Stimulated activated CD4-positive, alpha-beta T cell treated with anti-CD3 and anti-CD28 coated beads, Interleukin-2, amount 100 ng/mL, for 24 hours (primary cell): ENCODE results near the gene PYY.
"Not testable (repeated sequence)": the region's sequence is repeated elsewhere in the genome, so short reads cannot be mapped to it uniquely, and the experiment has no call there.

ENCODE experiments used
- DNase-seq, 2 donors: peaks; one replicate each; pipeline ENCODE4 v3.0.0-alpha.2; 2020

PYY gene

GRCh38 chr17:43953746-43954145, at the start of gene PYY:
PYY (minus strand) TSS chr17:43953940; CDS start chr17:43953483, 457 bp downstream.
- no peak for DNase-seq

DNA sequence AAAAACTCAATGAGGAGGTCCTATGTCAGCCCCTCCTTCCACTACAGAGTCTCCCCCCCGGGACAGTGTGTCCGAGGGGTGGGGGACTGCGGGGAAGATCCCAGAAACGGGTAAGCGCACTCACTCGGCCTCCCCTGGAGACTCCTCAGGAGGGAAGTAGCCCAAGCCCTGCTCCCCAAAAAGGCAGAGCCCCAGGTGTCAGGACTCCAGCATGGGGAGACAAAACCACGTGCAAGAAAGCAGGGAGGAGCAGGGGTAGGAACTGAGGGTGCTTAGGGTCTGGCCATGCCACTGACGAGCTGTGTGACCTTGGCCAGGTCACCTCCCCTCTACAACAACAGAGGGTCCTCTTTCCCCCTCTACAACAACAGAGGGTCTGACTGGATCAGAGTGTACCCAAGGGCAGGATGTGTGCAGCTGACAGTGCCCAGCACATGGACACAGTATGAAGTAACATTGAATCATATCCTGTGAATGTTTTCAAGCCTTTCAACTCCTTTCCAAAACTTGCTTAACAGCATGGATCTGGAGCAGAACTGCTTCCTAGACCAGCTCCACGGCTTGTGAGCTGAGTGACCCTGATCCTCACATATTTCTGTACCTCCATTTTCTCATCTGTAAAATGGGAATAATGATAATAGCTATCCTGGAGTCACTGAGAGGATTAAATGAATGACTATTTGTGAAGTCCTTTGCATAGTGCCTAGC, 48.6 kb upstream of the PYY start:
- DNase-seq: no peak

DNA sequence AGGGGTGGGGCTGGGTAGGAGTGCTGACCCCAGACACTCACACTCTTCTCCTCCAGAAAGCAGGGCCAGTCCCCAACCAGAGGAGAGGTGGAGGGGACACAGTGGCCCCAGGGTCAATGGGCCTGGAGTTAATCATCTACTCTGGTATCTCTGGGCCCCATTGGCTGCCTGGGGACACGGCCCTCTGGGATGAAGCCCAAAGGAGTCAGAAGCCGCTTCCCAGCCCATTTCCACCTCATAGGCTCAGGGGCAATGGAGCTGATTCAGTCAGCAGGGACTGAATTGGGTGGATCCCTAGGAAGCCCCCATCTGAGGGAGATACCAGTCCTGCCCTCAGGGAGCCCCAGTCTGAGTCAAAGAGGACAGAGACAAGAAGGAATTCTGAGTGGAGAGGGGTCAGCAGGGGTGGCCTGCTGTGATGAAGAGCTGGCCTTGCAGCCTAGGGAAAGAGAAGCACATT, 47.8 kb upstream of the PYY start:
- no peak for DNase-seq

DNA sequence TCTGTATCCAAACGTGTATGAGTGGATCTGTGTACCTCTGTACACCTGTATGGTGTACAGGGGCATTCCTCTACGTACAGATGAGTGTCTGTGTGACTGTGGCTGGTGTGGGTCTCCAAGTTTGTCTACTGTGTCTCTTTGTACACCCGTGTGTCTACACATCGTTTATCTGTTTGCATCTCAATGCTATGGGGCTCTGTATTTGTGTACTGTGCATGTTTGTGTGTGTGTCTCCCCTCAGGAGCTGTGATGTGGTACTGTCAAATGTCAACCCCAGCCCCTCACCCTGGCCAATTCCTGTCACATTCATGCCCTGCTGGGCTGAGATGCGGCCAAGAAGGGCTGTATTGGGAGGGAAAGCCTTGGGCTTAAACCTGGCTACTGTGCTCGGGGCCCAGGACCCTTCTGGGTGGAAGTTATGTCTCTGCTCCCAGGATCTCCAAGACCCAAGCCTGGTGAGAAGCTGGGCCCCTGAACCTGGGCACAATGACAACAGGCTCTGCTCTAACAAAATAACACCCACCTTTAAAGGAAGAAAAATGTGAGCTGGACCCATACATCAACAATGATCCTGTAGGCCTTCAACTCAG, 47.2 kb upstream of the PYY start:
- no peak for DNase-seq

- no peak for DNase-seq
Observed at GRCh38 chr17:44000141-44000860, 46.6 kb upstream of the PYY start.

DNA sequence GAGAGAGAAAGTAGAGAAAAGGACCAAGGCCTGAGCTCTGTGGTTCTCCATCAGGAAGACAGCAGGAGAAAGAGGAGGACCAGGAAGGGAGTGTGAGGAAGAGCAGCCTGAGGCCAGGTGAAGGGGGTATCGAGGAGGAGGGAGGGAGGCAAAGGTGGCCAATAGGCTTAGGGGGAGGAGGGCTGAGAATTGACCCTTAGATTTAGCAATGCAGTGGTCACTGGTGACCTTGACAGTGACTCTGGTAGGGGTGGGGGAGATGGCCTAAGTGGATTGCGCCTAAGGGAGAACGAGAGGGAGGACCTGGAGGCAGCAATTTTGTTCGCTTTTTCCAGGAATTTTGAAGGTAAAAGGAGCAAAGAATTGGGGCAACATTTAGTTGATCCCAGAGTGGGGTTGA, 45.3 kb upstream of the PYY start:
- DNase-seq: no peak

DNA sequence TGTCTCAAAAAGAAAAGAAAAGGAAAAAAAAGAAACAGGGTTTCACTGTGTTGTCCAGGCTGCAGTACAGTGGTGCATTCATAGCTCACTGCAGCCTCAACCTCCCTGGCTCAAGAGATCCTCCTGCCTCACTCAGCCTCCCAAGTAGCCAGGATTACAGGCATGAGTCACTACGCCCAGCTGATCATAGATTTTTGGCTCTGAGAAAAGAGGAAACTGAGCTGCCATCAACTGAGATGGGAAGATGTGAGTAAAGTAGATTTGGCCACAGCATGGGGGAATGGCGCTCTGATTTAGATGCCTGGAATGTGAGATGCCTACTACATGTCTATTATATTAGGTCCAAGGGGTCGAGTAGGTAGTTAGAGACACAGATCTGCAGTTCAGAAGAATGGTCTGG, 44.8 kb upstream of the PYY start:
- no peak for DNase-seq

DNA sequence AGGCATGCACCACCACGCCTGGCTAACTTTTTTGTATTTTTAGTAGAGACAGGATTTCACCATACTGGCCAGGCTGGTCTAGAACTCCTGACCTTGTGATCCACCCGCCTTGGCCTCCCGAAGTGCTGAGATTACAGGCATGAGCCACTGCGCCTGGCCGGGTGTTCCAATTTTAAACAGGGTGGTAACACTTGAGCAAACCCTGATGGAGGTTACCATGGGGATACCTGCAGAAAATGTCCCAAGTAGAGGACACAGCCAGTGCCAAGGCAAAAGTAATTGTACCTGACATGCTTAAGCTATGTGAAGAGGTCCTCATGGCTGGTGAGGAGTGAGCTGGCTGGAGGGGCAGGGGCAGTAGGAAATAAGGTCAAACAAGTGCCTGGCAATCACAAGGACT, 43.4 kb upstream of the PYY start:
- not testable (repeated sequence) for DNase-seq

DNA sequence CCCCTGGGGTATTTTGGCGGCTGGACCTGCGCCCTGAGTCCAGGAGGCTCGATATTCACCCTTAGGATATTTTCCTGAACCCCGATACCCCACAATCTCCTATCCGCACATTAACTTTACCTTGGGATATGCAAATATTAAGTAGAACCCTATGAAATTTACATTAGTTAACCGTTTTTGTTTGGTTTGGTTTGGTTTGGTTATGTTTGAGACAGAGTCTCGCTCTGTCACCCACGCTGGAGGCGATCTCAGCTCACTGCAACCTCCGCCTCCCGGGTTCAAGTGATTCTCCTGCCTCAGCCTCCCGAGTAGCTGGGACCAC, 41.4 kb upstream of the PYY start:
- no peak for DNase-seq

GRCh38 chr17:43994272-43995149, 40.8 kb upstream of the PYY start:
- peak; percentile 74 to 80 for DNase-seq

DNA sequence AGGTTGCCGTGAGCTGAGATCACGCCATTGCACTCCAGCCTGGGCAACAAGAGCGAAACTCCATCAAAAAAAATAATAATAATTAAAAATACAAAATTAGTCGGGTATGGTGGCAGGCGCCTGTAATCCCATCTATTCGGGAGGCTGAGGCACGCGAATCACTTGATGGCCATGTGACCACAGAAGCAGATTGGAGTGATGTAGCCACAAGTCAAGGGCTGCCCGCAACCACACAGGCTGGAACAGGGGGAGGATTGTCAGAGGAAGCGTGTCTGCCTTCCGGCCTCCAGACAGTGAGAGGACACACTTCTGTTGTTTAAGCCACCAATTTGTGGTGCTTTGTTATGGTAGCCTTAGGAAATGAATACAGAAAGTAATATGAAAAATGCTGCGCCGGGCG, 38.9 kb upstream of the PYY start:
- no peak for DNase-seq

DNA sequence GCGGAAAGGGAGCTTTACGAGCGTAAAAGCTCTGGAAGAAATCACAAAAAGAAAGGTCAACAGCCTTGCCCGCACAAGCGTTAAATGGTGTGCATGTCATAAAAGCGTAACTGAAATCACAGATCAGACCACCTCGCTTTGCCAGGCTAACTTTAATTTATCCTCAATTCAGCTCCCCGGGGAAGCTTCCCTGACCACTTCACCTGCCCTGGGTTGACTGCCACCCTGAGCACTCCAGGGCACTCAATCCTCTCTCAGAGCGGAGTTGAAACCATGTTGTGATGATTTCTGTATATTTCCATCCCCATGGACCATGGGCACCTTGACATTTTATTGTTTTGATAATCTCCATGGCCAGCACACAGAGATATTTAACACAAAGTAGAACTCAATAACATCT, 34.6 kb upstream of the PYY start:
- DNase-seq: no peak

DNA sequence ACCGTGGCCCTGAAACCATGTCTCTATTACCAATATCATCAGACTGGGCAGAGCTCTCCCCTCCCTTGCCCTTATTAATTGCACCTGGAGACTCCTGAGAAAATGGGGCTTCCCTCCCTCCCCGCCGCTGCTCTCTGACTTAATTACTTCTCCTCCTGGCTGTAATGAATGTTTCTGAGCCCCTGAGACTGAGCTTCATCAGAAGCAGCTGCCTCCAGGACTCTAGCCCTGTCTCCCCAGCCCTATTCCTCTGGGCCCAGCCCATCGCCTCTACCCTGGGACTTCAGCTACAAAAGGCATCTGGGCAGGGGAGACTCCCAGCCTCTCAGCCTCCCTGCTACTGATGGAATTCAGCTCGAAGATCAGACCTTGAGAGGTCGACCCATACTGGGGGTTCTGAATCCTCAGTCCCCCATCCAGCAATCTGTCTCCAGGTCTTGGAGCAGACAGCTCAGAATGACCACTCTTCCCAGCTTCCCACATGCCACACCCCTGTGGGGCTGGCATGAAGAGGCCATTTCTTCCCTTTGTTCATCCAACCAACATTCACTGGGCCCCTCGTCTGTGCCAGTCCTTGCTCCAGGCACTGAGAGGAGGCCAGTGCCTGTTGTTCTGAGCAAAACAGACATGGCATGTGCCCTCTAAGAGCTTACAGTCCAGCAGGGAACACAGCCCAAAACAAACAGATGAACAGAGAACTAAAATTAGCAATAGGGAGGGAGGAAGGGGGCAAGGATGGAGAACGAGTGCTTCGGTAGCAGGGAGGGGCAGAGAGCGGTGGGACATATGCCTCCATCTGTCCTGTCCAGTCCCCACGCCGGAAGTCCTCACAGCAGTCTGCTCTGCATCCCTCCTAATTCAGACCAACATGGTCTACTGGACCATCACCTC, 33.6 kb upstream of the PYY start:
- no peak for DNase-seq

DNA sequence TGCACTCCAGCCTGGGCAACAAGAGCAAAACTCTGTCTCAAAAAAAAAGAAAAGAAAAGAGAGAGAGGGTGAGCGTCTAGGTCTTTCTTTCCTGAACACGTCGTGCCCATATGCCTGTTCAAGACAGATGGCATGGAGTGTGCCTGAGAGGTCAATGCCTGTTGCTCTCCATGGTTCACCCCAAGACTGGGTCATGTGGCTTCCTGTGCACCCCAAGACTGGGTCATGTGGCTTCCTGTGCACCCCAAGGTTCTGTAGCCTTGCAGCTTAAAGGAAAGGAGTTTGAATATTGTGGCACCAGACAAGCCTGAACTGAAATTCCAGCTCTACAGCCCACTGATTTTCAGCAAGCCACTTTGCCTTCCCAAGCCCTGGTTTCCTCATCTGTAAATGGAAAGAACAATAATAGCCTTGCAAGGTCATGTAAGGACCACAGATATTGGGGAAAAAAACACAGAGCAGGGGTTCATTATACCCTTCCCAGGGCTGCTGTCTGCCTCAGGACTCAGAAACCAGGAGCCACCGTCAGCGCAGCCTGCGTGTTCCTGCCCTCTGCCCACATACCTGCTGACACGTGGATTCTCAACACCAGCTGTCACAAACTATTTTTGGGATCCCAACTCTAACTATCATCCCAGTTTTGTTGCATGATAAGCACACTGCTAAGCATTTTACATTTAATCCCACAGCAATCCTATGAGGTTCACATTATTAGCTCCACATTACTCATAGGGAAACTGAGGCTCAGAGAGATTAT, 32.7 kb upstream of the PYY start:
- no peak for DNase-seq

DNA sequence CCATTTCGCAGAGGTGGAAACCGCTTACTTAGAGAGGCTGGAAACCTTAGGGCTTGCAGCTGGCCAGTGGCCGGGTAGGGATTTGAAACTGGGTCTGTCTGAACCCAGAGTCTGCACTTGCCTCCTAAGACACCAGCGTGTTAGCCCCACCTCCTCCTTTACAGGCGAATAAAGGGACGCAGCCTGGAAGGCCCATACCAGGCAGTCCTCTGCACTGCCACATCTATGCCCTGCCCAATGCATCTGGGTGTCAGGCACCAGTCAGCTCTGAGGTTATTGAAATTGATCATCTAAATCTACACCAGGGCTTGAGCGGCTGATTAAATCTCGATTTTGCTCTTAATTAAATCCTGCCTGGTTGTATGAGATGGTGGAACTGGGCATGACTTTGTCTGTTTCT, 30.8 kb upstream of the PYY start:
- DNase-seq: no peak

DNA sequence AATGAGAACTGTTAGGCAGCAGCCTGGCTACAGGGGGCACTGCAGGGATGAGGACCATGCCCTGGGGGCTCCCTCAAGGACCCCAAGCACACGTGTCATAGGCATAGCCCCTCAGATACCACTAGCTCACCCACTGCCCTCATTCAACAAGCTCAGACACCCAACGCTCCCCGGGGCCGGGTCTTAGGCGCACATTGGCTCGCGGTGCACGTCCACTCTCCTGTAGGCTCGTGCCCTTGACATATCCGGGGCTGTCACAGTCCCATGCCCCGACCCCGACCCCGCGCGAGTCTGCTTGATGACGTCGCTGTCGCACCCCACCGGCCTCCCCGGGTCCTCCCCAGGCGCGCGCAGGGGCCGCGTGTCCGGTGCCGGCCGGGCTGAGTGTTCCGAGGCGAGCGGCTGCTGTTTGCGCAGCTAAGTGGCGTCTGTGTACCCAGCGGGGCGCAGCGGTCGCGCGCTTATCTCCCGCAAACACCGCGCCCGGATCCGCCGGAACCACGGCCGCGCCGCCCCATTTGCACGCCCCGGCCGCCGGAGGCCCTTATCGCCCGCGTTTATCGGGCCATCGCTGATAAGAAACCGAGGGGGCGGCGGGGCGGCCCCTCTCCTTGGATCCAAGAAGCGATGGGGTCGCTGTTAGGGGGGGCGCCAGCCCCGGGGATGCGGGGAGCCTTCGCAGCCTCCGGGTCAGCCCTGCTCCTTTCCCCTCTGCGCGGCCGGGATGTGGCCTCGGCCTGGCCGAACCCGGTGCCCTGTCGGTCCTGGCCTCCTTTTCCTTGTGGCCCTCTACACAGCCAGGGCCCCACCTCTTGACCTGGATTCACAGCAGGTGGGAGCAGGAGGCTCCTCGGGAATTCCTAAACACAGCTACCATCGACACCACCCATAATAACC, 30.0 kb upstream of the PYY start:
- DNase-seq: peak in 1 of 2 donors; percentile 27

GRCh38 chr17:43983196-43983514, 29.4 kb upstream of the PYY start:
- no peak for DNase-seq

GRCh38 chr17:43982171-43982570, 28.4 kb upstream of the PYY start:
- no peak for DNase-seq

GRCh38 chr17:43979671-43980070, 25.9 kb upstream of the PYY start:
- no peak for DNase-seq

GRCh38 chr17:43979011-43979410, 25.3 kb upstream of the PYY start:
- DNase-seq: no peak

GRCh38 chr17:43978078-43978477, 24.3 kb upstream of the PYY start:
- DNase-seq: no peak
